GM21390 (cell line): ENCODE data around the gene ESPN.
"Not testable (repeated sequence)": the region's sequence is repeated elsewhere in the genome, so short reads cannot be mapped to it uniquely, and the experiment has no call there.

ENCODE experiments used
- ATAC-seq: cut with Tn5 transposase; IDR thresholded peaks from one replicate; pipeline ENCODE4 v1.9.1; 2021; ENCODE audit not compliant: unreplicated experiment

The ESPN gene

DNA sequence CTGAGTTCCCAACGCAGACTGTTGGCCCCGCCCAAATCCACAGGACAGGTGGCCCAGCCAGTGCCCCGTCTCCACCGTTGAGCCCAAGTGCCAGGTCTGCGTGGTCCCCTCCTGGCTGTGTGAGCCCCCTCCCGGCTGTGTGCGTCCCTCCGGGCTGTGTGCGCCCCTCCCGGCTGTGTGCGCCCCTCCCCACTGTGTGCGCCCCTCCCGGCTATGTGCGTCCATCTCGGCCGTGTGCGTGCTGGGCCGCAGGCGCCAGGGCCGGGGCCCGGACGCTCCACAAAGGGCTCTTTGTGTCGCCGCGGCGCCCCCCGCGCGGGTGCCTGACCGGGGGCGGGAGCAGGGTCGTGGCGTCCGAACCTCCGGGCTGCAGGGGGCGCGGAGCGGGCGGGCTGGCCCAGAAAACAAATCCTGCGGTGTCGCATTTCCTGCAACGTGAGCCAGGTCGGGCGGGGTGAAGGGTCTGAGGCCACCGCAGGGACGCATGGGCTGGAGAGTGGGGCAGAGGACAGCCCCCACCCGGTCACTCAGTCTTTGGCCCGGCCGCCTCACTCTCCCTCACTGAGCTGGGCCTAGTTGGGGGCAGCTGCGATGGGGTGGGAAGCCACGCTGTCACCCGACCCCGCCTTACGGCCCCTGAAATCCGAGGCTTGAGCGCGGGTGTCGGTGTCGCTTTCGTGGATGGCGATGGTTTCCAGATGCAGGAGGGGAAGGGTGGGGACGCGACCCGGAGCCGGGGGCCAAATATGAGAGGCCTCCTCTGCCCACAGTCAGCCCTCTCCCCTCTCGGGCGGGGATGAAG, 22.6 kb downstream of the ESPN start:
- no peak for ATAC-seq

- ATAC-seq = no peak
Observed at GRCh38 chr1:6447818-6448748, 23.5 kb downstream of the ESPN start.

DNA sequence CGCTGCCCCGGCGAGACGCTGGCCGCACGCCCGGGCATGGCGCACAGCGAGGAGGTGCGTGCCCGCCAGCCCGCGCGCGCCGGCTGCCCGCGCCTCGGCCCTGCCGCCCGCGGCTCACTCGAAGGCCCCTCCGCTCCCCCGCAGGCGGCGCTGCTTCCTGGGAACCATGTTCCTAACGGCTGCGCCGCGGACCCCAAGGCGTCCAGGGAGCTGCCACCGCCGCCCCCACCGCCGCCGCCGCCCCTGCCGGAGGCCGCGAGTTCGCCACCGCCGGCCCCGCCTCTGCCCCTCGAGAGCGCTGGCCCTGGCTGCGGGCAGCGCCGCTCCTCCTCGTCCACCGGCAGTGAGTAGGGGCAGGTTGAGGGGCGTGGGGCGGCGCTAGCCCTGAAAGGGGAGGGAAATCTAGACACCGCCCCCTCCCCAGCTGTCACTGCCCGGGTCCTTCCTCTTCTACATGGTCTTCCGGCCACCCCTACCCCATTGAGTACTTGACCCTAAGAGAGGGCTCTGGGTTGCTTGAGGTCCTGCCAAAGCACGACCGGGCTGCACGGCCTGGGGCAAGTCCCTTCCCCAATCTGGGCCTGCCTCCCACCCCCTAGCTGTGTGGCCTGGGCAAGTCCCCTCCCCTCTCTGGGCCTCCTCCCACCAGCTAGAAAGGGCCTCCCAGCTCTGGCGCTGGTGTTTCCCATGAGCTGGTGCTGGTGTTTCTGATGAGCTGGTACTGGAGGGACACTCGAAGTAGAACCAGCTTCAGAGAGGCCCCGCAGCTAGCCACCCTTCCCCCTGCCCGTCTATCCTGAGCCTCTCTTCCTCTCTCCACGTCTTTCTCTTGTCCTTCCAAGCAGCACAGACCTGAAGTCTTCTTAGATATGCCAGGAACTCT, 24.4 kb downstream of the ESPN start:
- ATAC-seq = no peak

DNA sequence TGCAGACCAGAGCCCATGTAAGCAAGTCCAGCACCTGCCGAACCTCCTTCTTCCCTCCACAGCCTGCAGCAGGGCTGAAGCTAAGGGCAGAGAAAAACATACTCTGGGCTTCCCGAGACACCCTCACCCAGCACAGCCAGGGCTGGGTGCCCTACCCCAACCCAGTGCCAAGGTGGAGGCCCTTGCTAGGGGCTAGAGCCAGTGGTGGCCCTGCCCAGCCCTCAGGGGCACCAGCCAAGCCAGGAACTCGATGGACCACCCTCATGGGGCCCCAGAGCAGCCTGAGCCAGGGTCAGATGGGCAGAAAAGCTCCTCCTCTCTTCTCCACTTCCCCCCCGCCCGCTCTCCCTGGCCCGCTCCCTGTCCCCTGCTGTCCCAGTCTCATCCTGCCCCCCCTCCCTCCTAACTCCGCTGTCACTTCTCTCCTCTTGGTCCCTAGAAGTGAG, 25.5 kb downstream of the ESPN start:
- ATAC-seq = no peak

DNA sequence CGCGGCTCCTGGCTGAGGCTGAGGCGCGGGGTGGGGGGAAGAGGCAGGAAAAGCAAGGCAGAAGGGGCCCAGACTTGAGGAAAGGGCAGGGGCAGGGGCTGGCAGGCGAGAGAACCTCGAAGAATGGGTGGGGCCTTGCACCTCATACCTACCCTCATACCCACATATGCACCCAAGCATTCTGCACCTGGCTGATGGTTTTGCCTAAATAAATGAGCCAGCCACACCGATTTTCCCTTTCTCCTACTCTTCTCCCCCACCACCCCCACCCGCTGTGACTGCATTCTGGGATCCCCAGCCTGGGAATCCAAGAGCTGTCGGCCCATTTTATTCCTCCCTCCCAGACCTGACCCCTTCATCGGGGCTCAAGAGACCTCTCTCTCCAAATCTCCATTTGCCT, 25.9 kb downstream of the ESPN start:
- not testable (repeated sequence) for ATAC-seq

DNA sequence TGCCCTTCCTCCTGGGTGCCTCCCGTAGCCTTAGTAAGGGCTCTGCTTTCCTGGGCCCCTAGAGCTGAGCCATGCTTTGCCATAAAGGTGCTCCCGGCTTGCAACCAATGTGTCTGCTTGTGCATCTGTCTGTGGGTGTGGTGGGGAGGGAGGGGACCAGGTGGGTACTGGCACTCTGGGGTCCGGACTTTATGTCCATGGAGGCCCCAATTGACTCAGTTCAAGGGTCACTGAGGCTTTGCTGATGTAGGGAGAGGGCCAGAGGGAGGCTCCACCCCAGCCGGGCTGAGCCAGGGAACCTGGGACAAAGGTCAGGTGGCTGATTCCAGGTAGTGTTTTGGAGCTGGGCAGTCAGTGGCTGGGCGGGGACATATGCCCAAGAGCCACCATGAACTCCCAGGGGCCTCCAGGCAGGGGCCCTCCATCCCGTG, 26.4 kb downstream of the ESPN start:
- no peak for ATAC-seq

GRCh38 chr1:6453895-6454855, 29.6 kb downstream of the ESPN start:
- not testable (repeated sequence) for ATAC-seq

DNA sequence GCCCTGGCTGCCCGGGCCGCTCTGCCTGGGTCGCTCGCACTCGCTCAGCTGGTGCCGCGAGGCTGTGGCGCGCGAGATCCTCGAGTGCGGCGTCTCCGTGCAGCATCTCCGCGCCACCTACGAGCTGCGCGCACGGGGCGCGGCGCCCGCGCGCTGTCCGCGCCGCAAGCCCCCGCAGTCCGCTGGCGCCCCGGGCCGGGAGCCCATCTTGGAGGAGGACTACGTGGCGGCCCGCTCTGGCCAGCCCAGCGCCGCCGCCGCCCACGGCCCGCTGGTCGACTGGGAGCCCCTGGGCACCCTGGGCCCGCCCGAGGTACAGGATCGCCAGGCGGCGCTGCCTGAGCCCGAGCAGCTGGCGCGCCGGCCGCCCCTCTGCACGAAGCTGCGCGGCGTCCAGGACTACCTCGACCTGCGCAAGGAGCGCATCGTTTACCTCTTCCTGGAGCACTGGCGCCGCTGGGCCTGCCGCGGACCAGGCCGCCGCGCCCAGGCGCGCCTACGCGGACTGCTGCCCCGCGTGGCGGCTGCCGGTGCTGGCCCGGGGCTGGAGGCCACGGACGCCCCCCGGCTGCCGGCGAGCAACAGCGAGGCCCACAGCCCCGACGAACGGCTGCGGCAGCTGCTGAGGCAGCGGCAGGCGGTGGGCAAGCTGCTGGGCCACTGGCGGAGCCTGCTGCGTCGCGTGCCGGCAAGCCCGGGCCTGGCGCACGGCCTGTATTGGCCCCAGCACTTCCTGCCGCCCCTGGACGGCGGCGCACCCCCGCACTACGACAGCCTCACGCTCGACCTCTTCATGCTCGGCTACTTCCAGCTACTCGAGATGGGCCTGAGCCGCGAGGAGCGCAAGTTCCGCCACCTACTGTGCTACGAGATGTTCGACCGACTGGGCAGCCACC, 30.5 kb downstream of the ESPN start:
- ATAC-seq = no peak

DNA sequence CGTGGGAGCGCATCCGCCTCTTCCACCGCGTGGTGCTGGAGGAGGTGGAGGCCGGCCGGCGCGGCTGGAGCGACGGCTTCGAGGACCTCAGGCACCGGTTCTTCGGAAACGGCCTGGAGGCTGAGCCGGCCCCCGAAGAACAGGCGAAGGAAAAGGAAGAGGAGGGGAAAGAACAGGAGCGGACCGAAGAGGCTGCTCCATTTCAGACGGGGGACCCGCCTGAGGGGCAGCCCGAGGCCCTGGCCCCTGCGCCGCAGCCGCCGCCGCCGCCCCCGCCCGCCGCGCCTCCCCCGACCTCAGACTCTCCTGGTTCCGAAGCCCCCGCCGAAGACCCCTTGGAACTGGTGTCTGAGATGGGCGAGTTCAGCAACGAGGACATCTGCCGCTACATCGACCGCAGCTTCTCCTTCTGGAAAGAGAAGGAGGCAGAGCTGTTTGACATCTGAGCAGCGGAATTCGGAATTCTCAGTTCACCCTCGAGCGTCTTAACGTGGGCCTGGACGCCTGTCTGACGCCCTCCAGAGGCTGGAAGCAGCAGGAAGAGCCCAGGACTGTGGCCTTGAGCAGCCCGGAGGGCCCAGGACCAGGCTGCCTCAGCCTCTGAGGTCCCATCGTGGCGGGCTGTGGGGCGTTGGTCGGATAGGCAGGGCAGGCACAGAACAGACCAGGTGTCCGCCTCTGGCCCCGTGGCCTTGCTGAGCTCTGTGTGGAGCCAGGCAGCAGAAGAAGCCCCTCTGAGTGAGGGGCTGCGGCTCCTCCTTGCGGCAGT, 31.4 kb downstream of the ESPN start:
- ATAC-seq = not testable (repeated sequence)

GRCh38 chr1:6456800-6457466, 32.4 kb downstream of the ESPN start:
- no peak for ATAC-seq

GRCh38 chr1:6459850-6460265, 35.3 kb downstream of the ESPN start:
- ATAC-seq = no peak

- no peak for ATAC-seq
Observed at GRCh38 chr1:6460301-6461050, 35.9 kb downstream of the ESPN start.

DNA sequence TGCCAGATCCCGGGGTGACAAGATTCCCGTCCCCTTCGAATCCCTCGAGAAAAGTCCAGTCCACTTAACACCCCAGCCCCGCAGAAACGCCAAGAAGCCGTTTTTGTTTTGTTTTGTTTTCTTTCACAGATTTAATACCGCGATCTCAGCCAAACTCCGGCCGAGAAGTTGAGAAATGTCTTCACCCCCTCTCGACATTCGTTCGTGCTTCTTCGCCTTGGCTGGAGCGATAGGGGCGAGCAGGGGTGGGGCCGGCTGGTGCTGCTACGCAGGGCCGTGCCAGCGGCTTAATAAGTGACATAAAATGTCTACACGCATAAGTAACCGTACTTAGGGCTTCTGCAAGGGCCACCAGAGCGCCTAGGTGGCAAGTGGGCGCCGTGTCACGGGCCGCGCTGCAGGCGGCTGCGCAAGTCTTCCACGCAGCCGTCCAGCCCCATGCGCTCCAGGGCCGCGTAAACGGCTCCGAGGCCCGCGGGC, 36.5 kb downstream of the ESPN start:
- no peak for ATAC-seq

GRCh38 chr1:6461538-6462411, 37.2 kb downstream of the ESPN start:
- ATAC-seq = no peak

- no peak for ATAC-seq
Observed at GRCh38 chr1:6462412-6463119, 38.0 kb downstream of the ESPN start.
